Transverse colon (tissue), 4 donors: ENCODE measurements around the gene OPRM1. TPM values are rescaled to one million over a fixed set of nuclear protein-coding genes. Genes with fewer than 3 reads are reported as not detected.

Experiments used
- DNase-seq: peaks from one replicate; pipeline ENCODE4 v3.0.0-alpha.2; 2019
- H3K27ac ChIP-seq, 4 donors: fragments of 200-600 bp; sonication (generic); 2 replicates each; pipeline ENCODE4 v1.5.1; 2016 to 2018; ENCODE audit warnings: inconsistent platforms in 4 of 4
- H3K27me3 ChIP-seq: fragments of 200-600 bp; sonication (generic); 2 replicates; pipeline ENCODE4 v1.5.1; 2017; ENCODE audit warnings: inconsistent platforms
- H3K36me3 ChIP-seq, 4 donors: fragments of 200-600 bp; sonication (generic); 2 replicates each; pipeline ENCODE4 v1.5.1; 2017 to 2019; ENCODE audit warnings: inconsistent platforms in 4 of 4
- H3K4me1 ChIP-seq, 4 donors: fragments of 200-600 bp; sonication (generic); 2 replicates each; pipeline ENCODE4 v1.5.1; 2017 to 2020; ENCODE audit warnings: inconsistent platforms in 4 of 4
- H3K4me3 ChIP-seq, 4 donors: fragments of 200-600 bp; sonication (generic); 1 replicate in 1 of 4; 2 replicates in 3 of 4; pipeline versions ENCODE4 v1.5.1 to v1.6.1; 2017 to 2019; ENCODE audit warnings: inconsistent platforms in 4 of 4
- H3K9me3 ChIP-seq, 2 donors: fragments of 200-600 bp; sonication (generic); 2 replicates each; pipeline ENCODE4 v1.5.1; 2017 to 2019; ENCODE audit warnings: inconsistent platforms in 2 of 2
- EP300 ChIP-seq: sonication (generic); formaldehyde crosslinking; IDR thresholded peaks from one replicate; pipeline ENCODE4 v1.6.1; 2017; ENCODE audit warnings: antibody characterized with exemption, low read depth
- POLR2A ChIP-seq: fragments of 450-650 bp; IDR thresholded peaks from one replicate; pipeline ENCODE4 v1.6.1; 2016; ENCODE audit warnings: antibody characterized with exemption, mild to moderate bottlenecking, moderate library complexity
- POLR2AphosphoS5 ChIP-seq, 3 donors: sonication (generic); formaldehyde crosslinking; IDR thresholded peaks; one replicate each; pipeline ENCODE4 v1.6.1; 2016; ENCODE audit warnings: antibody characterized with exemption in 3 of 3
- WGBS, 2 donors: methylation state at CpG; one replicate each; pipeline ENCODE4 v1.1.5; 2018; ENCODE audit warnings: low coverage in 1 of 2; 5-methylcytosine and 5-hydroxymethylcytosine counted together
- in situ Hi-C, 4 donors: fragments of 200-750 bp; cut with MboI; loops; one replicate each; pipeline versions ENCODE4 v1.15.0 to v1.15.1; 2017; ENCODE audit warnings: low sequenced_read_pairs in 3 of 4, low pct_ligation_motif_present in 1 of 4, low pct_unique_long_range_greater_than_20kb in 1 of 4
- intact Hi-C: fragments of 100-400 bp; cut with DNase I; formaldehyde crosslinking; loops from one replicate; pipeline ENCODE4 v1.15.1; 2023; ENCODE audit warnings: low total_unique reads
- total RNA-seq, 4 donors: library from RNA; depleted of rRNA; stranded (reverse); fragments of >200 nt; gene quantifications; one replicate each; pipeline ENCODE4 v1.1.0, GENCODE V29; 2016
- TF ChIP-seq, protein P1 (sequence below), 5 experiments: fragments of 200-600 bp in 3 of 5; fragments of 450-650 bp in 2 of 5; sonication (generic) in 3 of 5; IDR thresholded peaks; 1 replicate in 2 of 5; 2 replicates in 3 of 5; pipeline ENCODE4 v1.5.1; 2016 to 2017; ENCODE audit warnings: antibody characterized with exemption in 5 of 5, inconsistent platforms in 3 of 5, mild to moderate bottlenecking in 2 of 5, moderate library complexity in 1 of 5

OPRM1 gene
- total RNA-seq, 4 donors from 2014 or later = 0.64 TPM; not detected in 3

DNA sequence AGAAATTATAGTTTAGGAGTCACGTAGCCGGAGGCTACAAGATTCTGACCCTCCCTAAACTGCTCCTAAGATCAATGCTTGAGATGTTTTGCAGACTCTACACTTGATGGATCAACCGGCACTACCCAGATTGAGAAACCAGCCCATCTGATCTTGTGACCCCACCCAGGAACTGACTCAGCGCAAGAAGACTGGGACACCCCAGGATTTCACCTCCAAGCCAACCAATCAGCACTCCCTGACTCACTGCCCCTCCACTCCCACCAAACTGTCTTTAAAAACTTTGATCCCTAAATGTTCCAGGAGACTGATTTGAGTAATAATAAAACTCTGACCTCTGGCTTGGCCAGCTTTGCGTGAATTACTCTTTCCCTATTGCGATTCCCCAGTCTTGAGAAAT lies 99.8 kb downstream of the OPRM1 start:
- no peak for DNase-seq
- no peaks in the 10 kb centered on the region for H3K9me3 ChIP-seq
- no peak overlapping the region for H3K27ac ChIP-seq
- 83 to 93% methylated on average over 3 to 6 of the region's 6 CpGs for WGBS, 2 donors
- H3K36me3 ChIP-seq = no peaks in the 10 kb centered on the region
- TF ChIP-seq EP300 (no peak), POLR2A (no peak), POLR2AphosphoS5 (IDR thresholded peaks at IDR 0.05) (no peak)
- TF ChIP-seq, protein P1, sequence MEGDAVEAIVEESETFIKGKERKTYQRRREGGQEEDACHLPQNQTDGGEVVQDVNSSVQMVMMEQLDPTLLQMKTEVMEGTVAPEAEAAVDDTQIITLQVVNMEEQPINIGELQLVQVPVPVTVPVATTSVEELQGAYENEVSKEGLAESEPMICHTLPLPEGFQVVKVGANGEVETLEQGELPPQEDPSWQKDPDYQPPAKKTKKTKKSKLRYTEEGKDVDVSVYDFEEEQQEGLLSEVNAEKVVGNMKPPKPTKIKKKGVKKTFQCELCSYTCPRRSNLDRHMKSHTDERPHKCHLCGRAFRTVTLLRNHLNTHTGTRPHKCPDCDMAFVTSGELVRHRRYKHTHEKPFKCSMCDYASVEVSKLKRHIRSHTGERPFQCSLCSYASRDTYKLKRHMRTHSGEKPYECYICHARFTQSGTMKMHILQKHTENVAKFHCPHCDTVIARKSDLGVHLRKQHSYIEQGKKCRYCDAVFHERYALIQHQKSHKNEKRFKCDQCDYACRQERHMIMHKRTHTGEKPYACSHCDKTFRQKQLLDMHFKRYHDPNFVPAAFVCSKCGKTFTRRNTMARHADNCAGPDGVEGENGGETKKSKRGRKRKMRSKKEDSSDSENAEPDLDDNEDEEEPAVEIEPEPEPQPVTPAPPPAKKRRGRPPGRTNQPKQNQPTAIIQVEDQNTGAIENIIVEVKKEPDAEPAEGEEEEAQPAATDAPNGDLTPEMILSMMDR (IDR thresholded peaks at IDR 0.05) = no peak
- no peaks in the 10 kb centered on the region for H3K4me1 ChIP-seq
- no peak overlapping the region for H3K4me3 ChIP-seq
- in situ Hi-C loops (no loop called here), intact Hi-C loops (no loop called here)
- H3K27me3 ChIP-seq = no peaks in the 10 kb centered on the region

DNA sequence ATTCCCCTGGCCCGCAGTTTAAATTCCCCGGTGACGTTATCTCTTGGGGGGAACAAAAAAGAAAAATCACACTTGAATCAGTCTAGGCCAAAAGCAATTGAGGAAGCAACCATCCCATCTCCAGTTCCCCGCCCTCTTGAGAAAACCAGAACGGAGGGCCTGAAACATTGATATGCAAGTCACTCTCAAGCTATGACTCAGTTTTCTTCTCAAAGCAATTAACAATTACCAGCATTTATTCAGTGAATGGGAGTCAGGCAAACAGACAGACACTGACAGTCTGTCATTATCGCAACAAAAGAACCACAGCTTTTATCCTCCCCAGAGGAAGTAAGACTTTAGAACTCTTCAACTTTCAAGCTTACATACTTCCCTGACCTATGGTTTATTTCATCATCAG lies 100.9 kb downstream of the OPRM1 start:
- Histone ChIP-seq H3K4me1 (no peaks in the 10 kb centered on the region), H3K9me3 (no peaks in the 10 kb centered on the region), H3K27me3 (no peaks in the 10 kb centered on the region), H3K27ac (no peak overlapping the region), H3K4me3 (no peak overlapping the region), H3K36me3 (no peaks in the 10 kb centered on the region)
- DNase-seq = no peak
- 79 to 94% methylated on average over 6 of the region's 6 CpGs for whole genome bisulfite sequencing, 2 donors
- in situ Hi-C loops (no loop called here), intact Hi-C loops (no loop called here)
- no peak for TF ChIP-seq EP300
- TF ChIP-seq POLR2AphosphoS5 (IDR thresholded peaks at IDR 0.05) = no peak
- TF ChIP-seq, protein P1 (IDR thresholded peaks at IDR 0.05) = no peak
- no peak for TF ChIP-seq POLR2A

DNA sequence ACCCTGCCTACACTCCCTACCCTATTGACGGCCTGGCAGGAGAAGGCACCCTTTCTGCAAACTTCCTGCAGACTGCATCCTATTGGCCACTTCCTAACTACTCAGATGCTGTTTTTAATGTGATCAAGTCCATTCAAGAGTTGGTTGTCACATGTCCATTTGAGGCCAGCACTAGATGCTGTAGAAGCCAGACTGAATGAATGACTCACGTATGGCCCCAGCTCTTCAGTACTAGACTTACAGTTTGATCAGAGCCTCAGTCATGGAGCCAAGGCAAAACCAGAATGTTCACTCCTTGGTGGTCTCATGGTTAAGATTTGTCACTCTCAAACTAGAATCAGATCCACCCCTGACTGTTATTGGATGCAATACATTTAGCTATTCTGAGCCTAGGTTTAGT lies 101.7 kb downstream of the OPRM1 start:
- Histone ChIP-seq H3K27me3 (no peaks in the 10 kb centered on the region), H3K4me3 (no peak overlapping the region), H3K27ac (no peak overlapping the region), H3K36me3 (no peaks in the 10 kb centered on the region), H3K4me1 (no peaks in the 10 kb centered on the region), H3K9me3 (no peaks in the 10 kb centered on the region)
- in situ Hi-C loops = no loop called here
- intact Hi-C loops = no loop called here
- TF ChIP-seq, protein P1 (IDR thresholded peaks at IDR 0.05) = no peak
- TF ChIP-seq POLR2AphosphoS5 (IDR thresholded peaks at IDR 0.05) (no peak), POLR2A (no peak), EP300 (no peak)
- DNase-seq = no peak
- 74% methylated on average over 2 of the region's 2 CpGs; no CpG with 5 or more reads in 1 of the 2 donors for WGBS, 2 donors

DNA sequence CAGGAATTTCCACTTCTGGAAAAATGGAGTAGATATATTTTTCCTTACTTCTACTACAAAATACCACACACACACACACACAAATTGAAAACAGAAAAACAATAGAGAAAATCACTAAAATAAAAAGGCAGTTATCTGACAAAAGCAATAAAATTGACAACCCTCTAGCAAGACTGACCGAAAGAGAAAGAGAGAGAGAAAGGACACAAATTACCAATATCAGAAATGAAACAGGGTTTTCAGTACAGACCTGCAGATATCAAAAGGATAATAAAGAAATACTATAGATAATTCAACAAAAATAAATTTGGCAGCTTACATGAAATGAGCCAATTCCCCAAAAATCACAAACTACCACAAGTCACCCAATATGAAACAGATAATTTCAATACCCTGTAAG lies 104.7 kb downstream of the OPRM1 start:
- Histone ChIP-seq H3K4me1 (no peaks in the 10 kb centered on the region), H3K27ac (no peak overlapping the region), H3K36me3 (no peaks in the 10 kb centered on the region), H3K27me3 (no peaks in the 10 kb centered on the region), H3K4me3 (no peak overlapping the region), H3K9me3 (no peaks in the 10 kb centered on the region)
- in situ Hi-C loops = no loop called here
- TF ChIP-seq, protein P1 (IDR thresholded peaks at IDR 0.05) = no peak
- TF ChIP-seq POLR2A (no peak), POLR2AphosphoS5 (IDR thresholded peaks at IDR 0.05) (no peak), EP300 (no peak)
- intact Hi-C loops = no loop called here
- 89% methylated on average over 1 of the region's 1 CpG; no CpG with 5 or more reads in 1 of the 2 donors for whole genome bisulfite sequencing, 2 donors
- no peak for DNase-seq
